ENCODE data around the gene SLC16A10.

Gene SLC16A10

DNA sequence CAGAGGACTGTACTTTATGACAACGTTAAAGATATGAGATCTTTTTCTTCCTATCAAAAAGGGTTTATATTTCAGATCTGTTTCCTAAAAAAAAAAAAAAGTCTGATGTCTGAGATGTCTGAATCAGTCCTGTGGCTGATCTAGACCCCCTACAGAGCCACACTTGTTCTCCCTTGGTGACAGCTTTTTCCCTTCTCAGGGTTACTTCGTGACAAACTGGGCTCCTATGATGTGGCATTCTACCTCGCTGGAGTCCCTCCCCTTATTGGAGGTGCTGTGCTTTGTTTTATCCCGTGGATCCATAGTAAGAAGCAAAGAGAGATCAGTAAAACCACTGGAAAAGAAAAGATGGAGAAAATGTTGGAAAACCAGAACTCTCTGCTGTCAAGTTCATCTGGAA, 134.5 kb downstream of the SLC16A10 start:
- no peak for DNase-seq (ENCODE audit: low read depth)
- no peak overlapping the region for H3K4me3 ChIP-seq (ENCODE audit: control insufficient read depth, low read depth, low read length)
- TF ChIP-seq, protein P1, sequence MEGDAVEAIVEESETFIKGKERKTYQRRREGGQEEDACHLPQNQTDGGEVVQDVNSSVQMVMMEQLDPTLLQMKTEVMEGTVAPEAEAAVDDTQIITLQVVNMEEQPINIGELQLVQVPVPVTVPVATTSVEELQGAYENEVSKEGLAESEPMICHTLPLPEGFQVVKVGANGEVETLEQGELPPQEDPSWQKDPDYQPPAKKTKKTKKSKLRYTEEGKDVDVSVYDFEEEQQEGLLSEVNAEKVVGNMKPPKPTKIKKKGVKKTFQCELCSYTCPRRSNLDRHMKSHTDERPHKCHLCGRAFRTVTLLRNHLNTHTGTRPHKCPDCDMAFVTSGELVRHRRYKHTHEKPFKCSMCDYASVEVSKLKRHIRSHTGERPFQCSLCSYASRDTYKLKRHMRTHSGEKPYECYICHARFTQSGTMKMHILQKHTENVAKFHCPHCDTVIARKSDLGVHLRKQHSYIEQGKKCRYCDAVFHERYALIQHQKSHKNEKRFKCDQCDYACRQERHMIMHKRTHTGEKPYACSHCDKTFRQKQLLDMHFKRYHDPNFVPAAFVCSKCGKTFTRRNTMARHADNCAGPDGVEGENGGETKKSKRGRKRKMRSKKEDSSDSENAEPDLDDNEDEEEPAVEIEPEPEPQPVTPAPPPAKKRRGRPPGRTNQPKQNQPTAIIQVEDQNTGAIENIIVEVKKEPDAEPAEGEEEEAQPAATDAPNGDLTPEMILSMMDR (conservative IDR thresholded peaks at IDR 0.05; ENCODE audit: control insufficient read depth, insufficient read depth, low read depth, low read length) = no peak

DNA sequence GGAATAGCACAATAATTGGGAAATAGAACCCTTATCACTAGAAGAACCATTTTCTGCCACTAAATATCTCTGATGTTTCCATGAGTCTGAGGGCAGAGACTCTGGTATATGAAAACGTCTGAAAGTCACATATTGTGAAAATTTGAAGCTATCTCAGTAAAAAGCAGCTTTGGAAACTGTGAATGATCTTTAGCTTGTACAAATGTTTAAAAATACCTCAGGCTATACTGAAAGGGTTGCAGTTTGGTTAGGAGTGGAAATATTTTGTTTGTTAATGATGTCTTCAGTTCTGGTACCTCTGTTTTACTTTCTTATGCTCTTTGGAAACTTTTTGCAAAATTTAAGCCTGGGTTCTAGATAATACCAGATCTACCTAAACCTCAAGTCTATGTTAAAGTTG, 135.0 kb downstream of the SLC16A10 start:
- TF ChIP-seq, protein P1 (conservative IDR thresholded peaks at IDR 0.05; ENCODE audit: control insufficient read depth, insufficient read depth, low read depth, low read length) = no peak
- no peak for DNase-seq (ENCODE audit: low read depth)
- no peak overlapping the region for H3K4me3 ChIP-seq (ENCODE audit: control insufficient read depth, low read depth, low read length)

DNA sequence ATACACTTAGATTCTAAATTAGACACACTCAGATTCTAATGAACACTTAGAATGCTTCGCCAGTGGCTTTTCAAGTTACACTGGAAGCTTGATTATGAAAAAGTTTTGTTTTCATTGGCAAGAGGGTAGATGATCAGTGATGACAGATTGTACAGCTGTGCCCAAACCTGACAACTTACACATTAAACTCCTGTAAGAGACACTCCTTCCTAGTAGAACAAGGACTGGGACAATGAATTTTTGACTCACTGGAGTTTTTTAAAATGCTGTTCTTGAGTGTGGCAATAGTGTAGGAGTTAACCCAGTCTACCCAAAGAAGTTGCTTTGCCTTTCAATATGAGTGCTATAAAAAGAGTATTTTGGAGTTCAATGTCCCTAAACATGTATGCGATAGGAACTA, 140.8 kb downstream of the SLC16A10 start:
- TF ChIP-seq, protein P1 (conservative IDR thresholded peaks at IDR 0.05; ENCODE audit: control insufficient read depth, insufficient read depth, low read depth, low read length) = no peak
- H3K4me3 ChIP-seq (ENCODE audit: control insufficient read depth, low read depth, low read length) = no peak overlapping the region
- peak; percentile 48 for DNase-seq (ENCODE audit: low read depth)

DNA sequence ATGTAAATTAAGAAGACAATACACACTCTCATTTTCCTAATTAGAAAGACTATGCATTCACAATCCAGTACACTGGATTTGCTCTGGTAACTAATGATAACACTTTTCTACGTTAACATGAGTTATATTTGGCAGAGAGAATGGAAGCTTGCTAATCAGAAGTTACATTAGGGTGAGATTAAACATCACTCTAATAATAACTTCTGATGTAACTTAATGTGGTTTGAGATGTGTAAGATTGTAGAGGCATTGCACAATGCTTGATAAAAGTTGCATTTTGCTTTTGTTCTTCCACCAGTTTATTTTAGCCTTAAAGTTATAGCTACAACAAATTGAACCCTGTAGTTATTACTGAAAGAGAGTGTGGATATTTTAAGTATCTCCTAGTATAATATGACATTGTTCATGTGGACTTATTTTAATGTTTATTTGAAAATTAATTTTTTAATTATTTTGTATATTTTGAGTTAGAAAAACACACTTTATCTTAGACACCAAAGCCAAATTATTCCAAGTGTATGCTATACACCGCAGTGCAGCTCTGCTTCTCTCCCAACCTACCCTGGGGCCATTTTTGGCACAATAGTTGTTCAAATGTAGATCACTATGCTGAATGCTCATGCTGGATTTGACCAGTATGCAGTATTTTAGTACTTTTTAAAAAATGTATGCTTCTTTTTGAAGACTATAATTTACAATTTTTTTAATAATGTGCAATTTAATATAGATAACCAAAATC, 143.2 kb downstream of the SLC16A10 start:
- TF ChIP-seq, protein P1 (conservative IDR thresholded peaks at IDR 0.05; ENCODE audit: control insufficient read depth, insufficient read depth, low read depth, low read length) = no peak

DNA sequence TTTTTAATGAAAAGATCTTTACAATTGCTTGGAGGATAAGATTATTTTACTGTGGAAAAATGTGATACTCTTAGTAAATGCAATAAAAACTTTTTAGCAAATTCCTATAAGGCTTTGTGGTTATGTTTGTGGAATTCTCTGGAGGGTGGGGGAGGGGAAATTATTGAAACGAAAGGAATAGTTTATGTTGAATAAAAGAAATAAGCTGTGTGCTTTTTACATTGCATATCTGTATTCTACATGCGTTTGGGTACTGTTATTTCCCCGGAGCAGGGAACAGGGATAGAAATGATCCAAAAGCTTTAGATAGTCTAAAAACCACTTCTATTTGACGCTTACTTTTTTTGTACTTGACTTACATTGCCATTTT, 143.8 kb downstream of the SLC16A10 start:
- no peak overlapping the region for H3K4me3 ChIP-seq (ENCODE audit: control insufficient read depth, low read depth, low read length)
- no peak for DNase-seq (ENCODE audit: low read depth)
- TF ChIP-seq, protein P1 (conservative IDR thresholded peaks at IDR 0.05; ENCODE audit: control insufficient read depth, insufficient read depth, low read depth, low read length) = no peak

More for the DNA sequence above, 143.2 kb downstream of the SLC16A10 start:
- peak; percentile 83 for DNase-seq (ENCODE audit: low read depth)
- H3K4me3 ChIP-seq (ENCODE audit: control insufficient read depth, low read depth, low read length) = no peak overlapping the region

DNA sequence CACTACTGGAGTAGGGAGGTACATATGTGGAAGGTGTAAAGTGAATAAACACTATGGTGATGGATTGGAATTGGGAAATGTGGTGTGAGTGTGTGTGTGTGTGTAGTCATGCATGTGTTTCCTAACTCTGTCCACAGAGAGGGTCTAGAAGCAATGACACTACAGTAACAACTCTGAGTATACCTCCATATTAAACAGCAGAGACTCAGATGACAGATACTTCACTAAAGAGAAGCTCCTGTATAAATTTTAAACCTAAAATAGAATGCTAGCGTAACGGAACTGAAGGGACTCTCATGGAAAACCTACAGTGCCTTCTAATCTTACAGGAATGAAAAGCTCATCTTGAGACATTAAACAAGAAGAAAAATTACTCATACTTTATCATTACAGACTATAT, 150.5 kb downstream of the SLC16A10 start:
- H3K4me3 ChIP-seq (ENCODE audit: control insufficient read depth, low read depth, low read length) = no peak overlapping the region
- TF ChIP-seq, protein P1 (conservative IDR thresholded peaks at IDR 0.05; ENCODE audit: control insufficient read depth, insufficient read depth, low read depth, low read length) = no peak
- peak; percentile 50 for DNase-seq (ENCODE audit: low read depth)
